H9 (cell line): Measurements from ENCODE around the gene MARCHF10. TPM values are rescaled to one million over a fixed set of nuclear protein-coding genes. Genes with fewer than 3 reads are reported as not detected.

Experiments
- DNase-seq: peaks from one replicate; pipeline ENCODE4 v3.0.0-alpha.2; 2017
- H2AFZ ChIP-seq: one replicate; pipeline ENCODE4 v1.6.1; 2013; ENCODE audit warnings: mild to moderate bottlenecking, low read length, control low read depth, moderate library complexity
- H2AK5ac ChIP-seq: 2 replicates; pipeline ENCODE4 v1.6.1; 2013; ENCODE audit warnings: low read length, control low read depth, mixed read lengths; ENCODE audit not compliant: insufficient read length
- H2BK120ac ChIP-seq: one replicate; pipeline ENCODE4 v1.6.1; 2013; ENCODE audit warnings: low read depth, mild to moderate bottlenecking, low read length, control low read depth, inconsistent platforms; ENCODE audit not compliant: poor library complexity, severe bottlenecking
- H2BK12ac ChIP-seq: 2 replicates; pipeline ENCODE4 v1.6.1; 2013; ENCODE audit warnings: low read length, control low read depth, mixed read lengths, low read depth; ENCODE audit not compliant: insufficient read length
- H2BK15ac ChIP-seq: 2 replicates; pipeline ENCODE4 v1.6.1; 2013; ENCODE audit warnings: low read depth, low read length, control low read depth
- H2BK20ac ChIP-seq: one replicate; pipeline ENCODE4 v1.6.1; 2013; ENCODE audit warnings: low read depth, mild to moderate bottlenecking, low read length, control low read depth, inconsistent platforms; ENCODE audit not compliant: poor library complexity, severe bottlenecking
- H2BK5ac ChIP-seq: 2 replicates; pipeline ENCODE4 v1.6.1; 2013; ENCODE audit warnings: low read length, control low read depth, mixed read lengths; ENCODE audit not compliant: insufficient read length
- H3K14ac ChIP-seq: 2 replicates; pipeline ENCODE4 v1.6.1; 2013; ENCODE audit warnings: low read length, control low read depth; ENCODE audit not compliant: insufficient read depth
- H3K18ac ChIP-seq: 2 replicates; pipeline ENCODE4 v1.6.1; 2013; ENCODE audit warnings: low read depth, mild to moderate bottlenecking, mixed read lengths, low read length, control low read depth; ENCODE audit not compliant: insufficient read length
- H3K23ac ChIP-seq: 2 replicates; pipeline ENCODE4 v1.6.1; 2013; ENCODE audit warnings: low read length, control low read depth, mixed read lengths, low read depth; ENCODE audit not compliant: insufficient read length
- H3K23me2 ChIP-seq: 2 replicates; pipeline ENCODE4 v1.6.1; 2013; ENCODE audit warnings: low read depth, mild to moderate bottlenecking, mixed read lengths, low read length, control low read depth; ENCODE audit not compliant: insufficient read length, poor library complexity, severe bottlenecking
- H3K27ac ChIP-seq: 2 replicates; pipeline ENCODE4 v1.5.1; 2013; ENCODE audit warnings: low read length, control low read depth, mixed read lengths, low read depth; ENCODE audit not compliant: insufficient read length
- H3K27me3 ChIP-seq: 2 replicates; pipeline ENCODE4 v1.6.1; 2013; ENCODE audit warnings: low read length, control low read depth, inconsistent platforms; ENCODE audit not compliant: insufficient read depth
- H3K4ac ChIP-seq: 2 replicates; pipeline ENCODE4 v1.6.1; 2013; ENCODE audit warnings: low read depth, mild to moderate bottlenecking, control low read depth, inconsistent platforms, low read length, moderate library complexity
- H3K4me1 ChIP-seq: 2 replicates; pipeline ENCODE4 v1.6.1; 2013; ENCODE audit warnings: low read length, control low read depth, inconsistent platforms; ENCODE audit not compliant: insufficient read depth
- H3K4me2 ChIP-seq: 2 replicates; pipeline ENCODE4 v1.6.1; 2013; ENCODE audit warnings: low read length, control low read depth, mixed read lengths; ENCODE audit not compliant: insufficient read length, insufficient read depth
- H3K56ac ChIP-seq: 2 replicates; pipeline ENCODE4 v1.6.1; 2013; ENCODE audit warnings: low read depth, mild to moderate bottlenecking, mixed read lengths, low read length, control low read depth; ENCODE audit not compliant: insufficient read length
- H3K79me1 ChIP-seq: 2 replicates; pipeline ENCODE4 v1.6.1; 2013; ENCODE audit warnings: low read depth, mild to moderate bottlenecking, moderate library complexity, low read length, control low read depth, inconsistent platforms; ENCODE audit not compliant: insufficient read depth, poor library complexity, severe bottlenecking
- H3K79me2 ChIP-seq: 2 replicates; pipeline ENCODE4 v1.6.1; 2013; ENCODE audit warnings: low read length, control low read depth, inconsistent platforms; ENCODE audit not compliant: insufficient read depth
- H3K9ac ChIP-seq: 2 replicates; pipeline ENCODE4 v1.6.1; 2013; ENCODE audit warnings: low read length, control low read depth, mixed read lengths; ENCODE audit not compliant: insufficient read length; ENCODE audit errors: extremely low read depth
- H3K9me3 ChIP-seq: one replicate; pipeline ENCODE4 v1.6.1; 2013; ENCODE audit warnings: low read depth, low read length, inconsistent platforms; ENCODE audit not compliant: control insufficient read depth
- H3T11ph ChIP-seq: one replicate; pipeline ENCODE4 v1.6.1; 2013; ENCODE audit warnings: mild to moderate bottlenecking, low read length, control low read depth, inconsistent platforms
- H4K20me1 ChIP-seq: one replicate; pipeline ENCODE4 v1.6.1; 2013; ENCODE audit not compliant: control insufficient read depth, insufficient read length, insufficient read depth
- H4K5ac ChIP-seq: 2 replicates; pipeline ENCODE4 v1.6.1; 2013; ENCODE audit warnings: low read depth, mild to moderate bottlenecking, mixed read lengths, low read length, control low read depth; ENCODE audit not compliant: insufficient read length
- H4K8ac ChIP-seq: replicated peaks from 2 replicates; pipeline ENCODE4 v1.6.1; 2013; ENCODE audit warnings: low read length, control low read depth, mixed read lengths, low read depth; ENCODE audit not compliant: insufficient read length
- H4K91ac ChIP-seq: 2 replicates; pipeline ENCODE4 v1.6.1; 2013; ENCODE audit warnings: low read depth, mild to moderate bottlenecking, moderate library complexity, mixed read lengths, low read length, control low read depth; ENCODE audit not compliant: insufficient read length
- H3K27ac Mint-ChIP-seq, 3 experiments: 2 replicates in 2 of 3; 3 replicates in 1 of 3; pipeline ENCODE4 v1.8.0; 2020 to 2021; ENCODE audit warnings: mixed read lengths in 3 of 3, mild to moderate bottlenecking in 1 of 3, moderate library complexity in 1 of 3
- H3K27me3 Mint-ChIP-seq: 2 replicates; pipeline ENCODE4 v1.8.0; 2021; ENCODE audit warnings: low read depth, mild to moderate bottlenecking, moderate library complexity, mixed read lengths
- H3K36me3 Mint-ChIP-seq, 3 experiments: 2 replicates in 2 of 3; 3 replicates in 1 of 3; pipeline ENCODE4 v1.8.0; 2020 to 2021; ENCODE audit warnings: low read depth in 3 of 3, mixed read lengths in 3 of 3; ENCODE audit not compliant: insufficient read depth in 1 of 3
- H3K4me1 Mint-ChIP-seq, 2 experiments: 2 replicates each; pipeline ENCODE4 v1.8.0; 2020; ENCODE audit warnings: mixed read lengths in 2 of 2
- H3K4me3 Mint-ChIP-seq, 2 experiments: 2 replicates in 1 of 2; 3 replicates in 1 of 2; pipeline ENCODE4 v1.8.0; 2020 to 2021; ENCODE audit warnings: mild to moderate bottlenecking in 2 of 2, mixed read lengths in 2 of 2, moderate library complexity in 1 of 2
- H3K9me3 Mint-ChIP-seq, 2 experiments: 2 replicates in 1 of 2; 3 replicates in 1 of 2; pipeline ENCODE4 v1.8.0; 2020; ENCODE audit warnings: mild to moderate bottlenecking in 2 of 2, mixed read lengths in 2 of 2, moderate library complexity in 1 of 2
- WGBS: extraction: QIAGEN DNeasy Blood & Tissue Kit; methylation state at CpG from one replicate; pipeline ENCODE4 v1.1.7; 2013; ENCODE audit warnings: missing lambda C conversion rate, low lambda C conversion rate, mixed read lengths; ENCODE audit not compliant: insufficient read length; ENCODE audit errors: extremely low coverage; 5-methylcytosine and 5-hydroxymethylcytosine counted together
- total RNA-seq: library from RNA; stranded (reverse); gene quantifications from 2 replicates; pipeline ENCODE4 v1.2.1, GENCODE V29; 2021
- TF ChIP-seq, protein P1 (sequence below): fragments of 200-600 bp; sonication (generic); conservative IDR thresholded peaks from 3 replicates; pipeline ENCODE4 v1.8.0; 2021; ENCODE audit warnings: antibody characterized with exemption, mild to moderate bottlenecking

MARCHF10 gene
- total RNA-seq, 1 experiment from 2014 or later: not detected

DNA sequence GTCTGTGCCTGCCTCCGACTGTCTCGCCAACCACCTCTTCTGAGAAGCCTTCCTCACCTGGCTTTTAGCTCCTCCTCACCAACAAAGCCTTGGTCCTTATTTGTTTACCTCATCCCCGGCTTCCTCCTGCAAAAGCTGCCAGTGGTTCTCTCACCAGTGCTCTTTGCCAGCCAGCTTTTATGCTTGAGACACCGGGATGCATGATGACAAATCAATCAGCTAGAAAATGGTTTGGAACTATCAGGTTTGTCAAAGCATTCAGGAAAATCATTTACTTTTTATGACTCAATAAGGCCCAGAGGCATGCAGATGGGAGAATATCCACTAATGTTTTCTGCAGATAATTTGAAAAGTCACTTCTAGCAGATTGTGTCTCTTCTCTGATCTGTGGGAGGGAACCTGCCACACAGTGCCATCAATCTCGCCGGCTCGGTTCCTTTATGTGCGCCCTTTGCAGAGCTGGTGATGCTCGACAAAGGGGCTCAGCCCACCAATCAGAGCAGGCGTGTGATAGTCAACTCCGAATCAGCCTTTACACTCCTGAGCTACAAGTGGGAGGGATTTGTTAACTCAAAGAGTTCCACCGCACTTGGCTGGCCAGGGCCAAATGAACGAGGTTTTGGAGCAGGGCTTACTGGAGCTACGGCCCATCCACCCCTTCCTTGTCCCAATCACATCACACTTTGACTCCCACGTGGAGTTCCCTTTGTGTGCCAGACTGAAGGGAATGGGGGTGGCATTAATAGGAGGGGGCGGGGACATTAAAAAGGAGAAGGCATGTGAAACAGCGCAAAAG lies 94.8 kb downstream of the MARCHF10 start:
- H2BK20ac ChIP-seq: no peak overlapping the region
- no peak overlapping the region for H2BK12ac ChIP-seq
- H4K20me1 ChIP-seq: no peaks in the 10 kb centered on the region
- H3K56ac ChIP-seq: no peak overlapping the region
- no peak overlapping the region for H3K9ac ChIP-seq
- no peaks in the 10 kb centered on the region for H3K79me2 ChIP-seq
- no peak overlapping the region for H3K23ac ChIP-seq
- H3K27me3 ChIP-seq: no peaks in the 10 kb centered on the region
- Mint-ChIP-seq H3K9me3 (peaks cover 12 to 18% of the 10 kb centered on the region in 2 experiments), H3K4me1 (peaks cover 10 to 16% of the 10 kb centered on the region in 2 experiments), H3K36me3 (peaks cover 7 to 16% (median 14%) of the 10 kb centered on the region in 3 experiments), H3K4me3 (no peak overlapping the region), H3K27ac (no peak overlapping the region), H3K27me3 (peaks cover 15% of the 10 kb centered on the region)
- H3K4ac ChIP-seq: no peak overlapping the region
- no peak overlapping the region for H3K27ac ChIP-seq
- H4K8ac ChIP-seq: no peak overlapping the region
- H2AFZ ChIP-seq: peak overlapping the region; percentile 51
- TF ChIP-seq, protein P1, sequence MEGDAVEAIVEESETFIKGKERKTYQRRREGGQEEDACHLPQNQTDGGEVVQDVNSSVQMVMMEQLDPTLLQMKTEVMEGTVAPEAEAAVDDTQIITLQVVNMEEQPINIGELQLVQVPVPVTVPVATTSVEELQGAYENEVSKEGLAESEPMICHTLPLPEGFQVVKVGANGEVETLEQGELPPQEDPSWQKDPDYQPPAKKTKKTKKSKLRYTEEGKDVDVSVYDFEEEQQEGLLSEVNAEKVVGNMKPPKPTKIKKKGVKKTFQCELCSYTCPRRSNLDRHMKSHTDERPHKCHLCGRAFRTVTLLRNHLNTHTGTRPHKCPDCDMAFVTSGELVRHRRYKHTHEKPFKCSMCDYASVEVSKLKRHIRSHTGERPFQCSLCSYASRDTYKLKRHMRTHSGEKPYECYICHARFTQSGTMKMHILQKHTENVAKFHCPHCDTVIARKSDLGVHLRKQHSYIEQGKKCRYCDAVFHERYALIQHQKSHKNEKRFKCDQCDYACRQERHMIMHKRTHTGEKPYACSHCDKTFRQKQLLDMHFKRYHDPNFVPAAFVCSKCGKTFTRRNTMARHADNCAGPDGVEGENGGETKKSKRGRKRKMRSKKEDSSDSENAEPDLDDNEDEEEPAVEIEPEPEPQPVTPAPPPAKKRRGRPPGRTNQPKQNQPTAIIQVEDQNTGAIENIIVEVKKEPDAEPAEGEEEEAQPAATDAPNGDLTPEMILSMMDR: no peak
- no peaks in the 10 kb centered on the region for H3K9me3 ChIP-seq
- H2BK15ac ChIP-seq: no peak overlapping the region
- H3K18ac ChIP-seq: no peak overlapping the region
- H3K4me1 ChIP-seq: no peaks in the 10 kb centered on the region
- no peak overlapping the region for H2BK120ac ChIP-seq
- H3K4me2 ChIP-seq: no peak overlapping the region
- DNase-seq: peak; percentile 70
- H3K23me2 ChIP-seq: no peaks in the 10 kb centered on the region
- no peak overlapping the region for H4K91ac ChIP-seq
- H3K79me1 ChIP-seq: no peaks in the 10 kb centered on the region
- H2BK5ac ChIP-seq: no peak overlapping the region
- H4K5ac ChIP-seq: no peak overlapping the region
- H2AK5ac ChIP-seq: no peak overlapping the region
- WGBS: no CpG with 5 or more reads among the region's 17 CpGs
- H3T11ph ChIP-seq: no peak overlapping the region
- no peak overlapping the region for H3K14ac ChIP-seq
